Loucy (cell line): ENCODE results near the gene ASGR2.

ENCODE experiments used
- H2AFZ ChIP-seq: fragments of 200-600 bp; sonication (generic); 2 replicates; pipeline ENCODE4 v1.6.0; 2016; ENCODE audit warnings: antibody characterized with exemption, mild to moderate bottlenecking, low read length, moderate library complexity
- H3F3A ChIP-seq: fragments of 200-600 bp; 2 replicates; pipeline ENCODE4 v1.6.0; 2016; ENCODE audit warnings: antibody characterized with exemption, low read depth, mild to moderate bottlenecking
- H3K27me3 ChIP-seq: fragments of 200-600 bp; sonication (generic); 2 replicates; pipeline ENCODE4 v1.6.1; 2014; ENCODE audit warnings: low read length, mild to moderate bottlenecking; ENCODE audit not compliant: insufficient read depth, poor library complexity, severe bottlenecking
- H3K36me3 ChIP-seq: fragments of 200-600 bp; sonication (generic); 2 replicates; pipeline ENCODE4 v1.6.1; 2016; ENCODE audit warnings: low read length; ENCODE audit not compliant: insufficient read depth
- H3K4me1 ChIP-seq: fragments of 200-600 bp; sonication (generic); 2 replicates; pipeline ENCODE4 v1.5.1; 2014; ENCODE audit warnings: low read length, mild to moderate bottlenecking; ENCODE audit not compliant: insufficient read depth, poor library complexity, severe bottlenecking
- H3K4me2 ChIP-seq: fragments of 200-600 bp; sonication (generic); 2 replicates; pipeline ENCODE4 v1.6.0; 2014; ENCODE audit warnings: antibody characterized with exemption, low read length, low read depth, mild to moderate bottlenecking; ENCODE audit not compliant: poor library complexity, severe bottlenecking
- H3K4me3 ChIP-seq: fragments of 200-600 bp; sonication (generic); 2 replicates; pipeline ENCODE4 v1.5.1; 2014; ENCODE audit warnings: low read length, mild to moderate bottlenecking, mixed read lengths; ENCODE audit not compliant: poor library complexity, severe bottlenecking
- H3K79me2 ChIP-seq: fragments of 200-600 bp; sonication (generic); 2 replicates; pipeline ENCODE4 v1.6.1; 2014; ENCODE audit warnings: low read length; ENCODE audit not compliant: insufficient read depth
- H3K9ac ChIP-seq: fragments of 200-600 bp; sonication (generic); 2 replicates; pipeline ENCODE4 v1.6.0; 2014; ENCODE audit warnings: mild to moderate bottlenecking, low read depth, low read length, moderate library complexity; ENCODE audit not compliant: poor library complexity, severe bottlenecking
- H3K9me2 ChIP-seq: fragments of 200-600 bp; sonication (generic); replicated peaks from 2 replicates; pipeline ENCODE4 v1.6.1; 2016; ENCODE audit warnings: low read depth, low read length, mixed read lengths
- H3K9me3 ChIP-seq: fragments of 200-600 bp; sonication (generic); 2 replicates; pipeline ENCODE4 v1.6.1; 2014; ENCODE audit warnings: mild to moderate bottlenecking, antibody characterized with exemption, low read length, low read depth; ENCODE audit not compliant: insufficient read depth
- H4K20me1 ChIP-seq: fragments of 200-600 bp; sonication (generic); 2 replicates; pipeline ENCODE4 v1.6.0; 2014; ENCODE audit warnings: antibody characterized with exemption, low read length, mild to moderate bottlenecking; ENCODE audit not compliant: insufficient read depth, poor library complexity, severe bottlenecking
- EZH2phosphoT487 ChIP-seq: fragments of 200-600 bp; IDR thresholded peaks from 2 replicates; pipeline ENCODE4 v1.6.1; 2018; ENCODE audit warnings: antibody characterized with exemption, mild to moderate bottlenecking, moderate library complexity, borderline replicate concordance
- TF ChIP-seq, protein P1 (sequence below): fragments of 200-600 bp; sonication (generic); conservative IDR thresholded peaks from 2 replicates; pipeline ENCODE4 v1.5.1; 2014; ENCODE audit warnings: mild to moderate bottlenecking, antibody characterized with exemption, low read length

The ASGR2 gene

DNA sequence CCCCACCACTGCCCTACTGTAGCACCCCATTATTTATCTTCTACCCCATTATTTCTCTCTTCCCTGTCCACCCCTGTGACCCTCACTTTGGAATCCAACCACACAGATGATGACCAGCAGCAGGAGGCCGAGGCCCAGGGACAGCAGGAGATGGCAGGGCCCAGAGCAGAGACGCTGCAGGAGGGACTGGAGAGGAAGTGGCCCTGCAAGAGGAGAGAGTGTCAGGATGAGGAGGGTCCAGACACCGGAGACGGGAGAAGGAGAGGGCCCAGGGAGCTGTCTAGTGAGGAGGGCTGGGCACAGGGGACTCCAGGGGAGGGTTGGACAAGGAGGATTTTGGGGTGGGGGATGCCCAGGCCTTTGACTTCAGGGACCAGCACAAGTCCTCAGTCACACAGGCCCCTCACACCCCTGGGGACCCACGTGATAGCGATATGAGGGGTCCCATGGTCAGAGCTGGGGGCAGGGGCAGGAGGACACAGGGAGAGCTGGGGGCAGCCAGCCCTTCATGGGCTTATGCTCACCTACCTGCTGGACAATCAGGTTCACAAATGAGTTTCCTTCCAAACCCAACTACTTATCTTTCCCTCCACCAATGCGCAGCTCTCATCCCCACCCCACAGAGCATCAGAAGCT is 36.6 kb downstream of the ASGR2 start:
- Histone ChIP-seq H3K4me2 (no peak overlapping the region), H4K20me1 (no peaks in the 10 kb centered on the region)

DNA sequence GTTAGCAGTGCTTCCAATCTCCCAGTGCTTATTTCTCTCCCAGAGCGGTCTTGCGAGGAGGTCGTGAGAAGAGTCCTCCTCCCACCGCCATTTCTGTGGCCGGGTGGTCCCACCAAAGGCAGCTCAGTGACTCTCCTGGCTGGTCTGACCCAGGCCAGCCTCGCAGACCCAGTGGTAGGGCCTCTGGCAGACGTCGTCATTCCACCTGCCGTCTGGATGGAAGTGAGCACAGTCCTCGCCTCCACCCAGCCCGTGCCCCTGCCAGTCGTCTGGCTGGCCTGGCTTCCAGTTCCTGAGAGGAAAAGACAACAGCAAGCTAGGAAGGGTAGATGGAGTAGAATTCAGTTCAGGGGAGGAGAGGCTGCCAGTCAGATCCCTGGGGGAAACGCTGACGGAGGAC is 39.7 kb downstream of the ASGR2 start:
- no peak overlapping the region for H3K4me2 ChIP-seq

More for the DNA sequence above, 36.6 kb downstream of the ASGR2 start:
- no peaks in the 10 kb centered on the region for H3K27me3 ChIP-seq
- H3K4me3 ChIP-seq: no peak overlapping the region
- H3K4me1 ChIP-seq: peaks cover 4% of the 10 kb centered on the region
- H2AFZ ChIP-seq: no peak overlapping the region
- no peaks in the 10 kb centered on the region for H3K36me3 ChIP-seq
- H3K9me3 ChIP-seq: no peaks in the 10 kb centered on the region
- H3K79me2 ChIP-seq: no peaks in the 10 kb centered on the region
- H3K9me2 ChIP-seq: no peaks in the 10 kb centered on the region
- TF ChIP-seq, protein P1, sequence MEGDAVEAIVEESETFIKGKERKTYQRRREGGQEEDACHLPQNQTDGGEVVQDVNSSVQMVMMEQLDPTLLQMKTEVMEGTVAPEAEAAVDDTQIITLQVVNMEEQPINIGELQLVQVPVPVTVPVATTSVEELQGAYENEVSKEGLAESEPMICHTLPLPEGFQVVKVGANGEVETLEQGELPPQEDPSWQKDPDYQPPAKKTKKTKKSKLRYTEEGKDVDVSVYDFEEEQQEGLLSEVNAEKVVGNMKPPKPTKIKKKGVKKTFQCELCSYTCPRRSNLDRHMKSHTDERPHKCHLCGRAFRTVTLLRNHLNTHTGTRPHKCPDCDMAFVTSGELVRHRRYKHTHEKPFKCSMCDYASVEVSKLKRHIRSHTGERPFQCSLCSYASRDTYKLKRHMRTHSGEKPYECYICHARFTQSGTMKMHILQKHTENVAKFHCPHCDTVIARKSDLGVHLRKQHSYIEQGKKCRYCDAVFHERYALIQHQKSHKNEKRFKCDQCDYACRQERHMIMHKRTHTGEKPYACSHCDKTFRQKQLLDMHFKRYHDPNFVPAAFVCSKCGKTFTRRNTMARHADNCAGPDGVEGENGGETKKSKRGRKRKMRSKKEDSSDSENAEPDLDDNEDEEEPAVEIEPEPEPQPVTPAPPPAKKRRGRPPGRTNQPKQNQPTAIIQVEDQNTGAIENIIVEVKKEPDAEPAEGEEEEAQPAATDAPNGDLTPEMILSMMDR: no peak
- no peak for TF ChIP-seq EZH2phosphoT487
- no peaks in the 10 kb centered on the region for H3F3A ChIP-seq
- no peak overlapping the region for H3K9ac ChIP-seq

DNA sequence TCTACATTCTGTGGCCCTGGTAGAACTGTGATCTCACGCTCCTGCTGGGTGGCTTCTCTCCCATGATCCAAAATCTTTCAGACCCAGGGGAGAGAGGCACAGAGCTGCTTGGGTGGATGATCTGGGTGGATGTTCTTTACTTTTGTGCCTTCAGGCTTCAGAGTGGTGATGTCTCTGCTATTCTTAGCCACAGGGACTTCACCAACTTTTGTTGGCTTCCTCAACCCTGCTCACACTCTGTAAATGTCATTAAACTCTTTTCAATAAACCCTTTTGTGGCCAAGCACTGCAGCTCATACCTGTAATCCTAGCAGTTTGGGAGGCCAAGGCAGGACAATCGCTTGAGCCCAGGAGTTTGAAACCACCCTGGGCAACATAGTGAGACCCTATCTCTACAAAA is 42.2 kb downstream of the ASGR2 start:
- no peaks in the 10 kb centered on the region for H3K36me3 ChIP-seq
- H3K4me2 ChIP-seq: no peak overlapping the region
- H3K79me2 ChIP-seq: no peaks in the 10 kb centered on the region
- no peaks in the 10 kb centered on the region for H3F3A ChIP-seq
- H3K4me3 ChIP-seq: no peak overlapping the region
- H3K9me3 ChIP-seq: peaks cover 5% of the 10 kb centered on the region; the same call in 1 of the 2 replicates
- no peak overlapping the region for H3K9ac ChIP-seq
- TF ChIP-seq EZH2phosphoT487: no peak
- TF ChIP-seq, protein P1: no peak
- no peaks in the 10 kb centered on the region for H4K20me1 ChIP-seq
- no peaks in the 10 kb centered on the region for H3K27me3 ChIP-seq
- H3K9me2 ChIP-seq: no peaks in the 10 kb centered on the region
- H2AFZ ChIP-seq: no peak overlapping the region
- H3K4me1 ChIP-seq: no peaks in the 10 kb centered on the region

More for the DNA sequence above, 39.7 kb downstream of the ASGR2 start:
- H3K27me3 ChIP-seq: no peaks in the 10 kb centered on the region
- H4K20me1 ChIP-seq: no peaks in the 10 kb centered on the region
- H3K9ac ChIP-seq: no peak overlapping the region
- TF ChIP-seq EZH2phosphoT487: no peak
- TF ChIP-seq, protein P1: no peak
- H3K9me3 ChIP-seq: no peaks in the 10 kb centered on the region
- no peaks in the 10 kb centered on the region for H3K79me2 ChIP-seq
- no peaks in the 10 kb centered on the region for H3K9me2 ChIP-seq
- no peak overlapping the region for H3K4me3 ChIP-seq
- no peaks in the 10 kb centered on the region for H3K36me3 ChIP-seq
- H3K4me1 ChIP-seq: no peaks in the 10 kb centered on the region
- no peaks in the 10 kb centered on the region for H3F3A ChIP-seq
- no peak overlapping the region for H2AFZ ChIP-seq
